H1 (cell line): ENCODE results near the gene KNOP1.

ENCODE experiments used
- POLR2A ChIP-seq, 2 experiments: IDR thresholded peaks; 1 replicate in 1 of 2; 2 replicates in 1 of 2; pipeline ENCODE4 v1.6.1; 2011; ENCODE audit warnings: low read depth in 2 of 2, low read length in 2 of 2, mild to moderate bottlenecking in 2 of 2; ENCODE audit errors: control extremely low read depth in 1 of 2
- TAF1 ChIP-seq: IDR thresholded peaks from 2 replicates; pipeline ENCODE4 v1.6.1; 2011; ENCODE audit warnings: mild to moderate bottlenecking, low read depth, low read length

GRCh38 chr16:19685176-19685575 is 32.9 kb downstream of the KNOP1 start:
- TF ChIP-seq POLR2A (IDR thresholded peaks at IDR 0.05; ENCODE audit: control extremely low read depth in 1 of 2, low read depth in 2 of 2, low read length in 2 of 2) (no peak), TAF1 (no peak)
